CD14-positive monocyte (primary cell): ENCODE data around the gene MRTFA. TPM values are rescaled to one million over a fixed set of nuclear protein-coding genes. Genes with fewer than 3 reads are reported as not detected.

Experiments
- DNase-seq, 3 donors: peaks; one replicate each; pipeline ENCODE4 v3.0.0-alpha.2; 2011 to 2022
- H2AFZ ChIP-seq: 2 replicates; pipeline ENCODE4 v1.6.0; 2012; ENCODE audit warnings: mild to moderate bottlenecking, low read depth, low read length, inconsistent platforms; ENCODE audit not compliant: insufficient read depth, poor library complexity, severe bottlenecking
- H3K27ac ChIP-seq, 2 donors: 1 replicate in 1 of 2; 2 replicates in 1 of 2; pipeline ENCODE4 v1.5.1; 2012 to 2013; ENCODE audit warnings: low read length in 2 of 2, control low read depth in 1 of 2, inconsistent platforms in 1 of 2, low read depth in 1 of 2, mild to moderate bottlenecking in 1 of 2
- H3K27me3 ChIP-seq, 2 donors: one replicate each; pipeline versions ENCODE4 v1.6.0 to v1.6.1; 2011 to 2013; ENCODE audit warnings: low read length in 2 of 2; ENCODE audit not compliant: control insufficient read depth in 2 of 2, insufficient read depth in 2 of 2
- H3K36me3 ChIP-seq, 2 donors: replicated peaks in 1 of 2; 1 replicate in 1 of 2; 2 replicates in 1 of 2; pipeline versions ENCODE4 v1.5.1 to v1.6.1; 2012 to 2013; ENCODE audit warnings: low read length in 2 of 2, control low read depth in 1 of 2, inconsistent platforms in 1 of 2, mild to moderate bottlenecking in 1 of 2; ENCODE audit not compliant: insufficient read depth in 2 of 2, control insufficient read depth in 1 of 2
- H3K4me1 ChIP-seq, 2 donors: 1 replicate in 1 of 2; 2 replicates in 1 of 2; pipeline versions ENCODE4 v1.5.1 to v1.6.1; 2012 to 2013; ENCODE audit warnings: low read length in 2 of 2, control low read depth in 1 of 2, inconsistent platforms in 1 of 2, mild to moderate bottlenecking in 1 of 2, moderate library complexity in 1 of 2; ENCODE audit not compliant: insufficient read depth in 2 of 2, control insufficient read depth in 1 of 2
- H3K4me2 ChIP-seq: replicated peaks from 2 replicates; pipeline ENCODE3; 2012; ENCODE audit warnings: low read length, moderate library complexity, mild to moderate bottlenecking; ENCODE audit not compliant: poor library complexity, severe bottlenecking; ENCODE audit errors: extremely low read depth
- H3K4me3 ChIP-seq, 3 experiments: fragments of 200-600 bp in 1 of 3; sonication (generic) in 1 of 3; replicated peaks in 1 of 3; 1 replicate in 2 of 3; 2 replicates in 1 of 3; pipeline ENCODE4 v1.5.1; 2011 to 2013; ENCODE audit warnings: low read length in 3 of 3, mild to moderate bottlenecking in 3 of 3, control low read depth in 2 of 3, low read depth in 2 of 3, inconsistent platforms in 1 of 3, moderate library complexity in 1 of 3
- H3K79me2 ChIP-seq: 2 replicates; pipeline ENCODE4 v1.6.0; 2012; ENCODE audit warnings: mild to moderate bottlenecking, control low read depth, inconsistent platforms, low read length, moderate library complexity; ENCODE audit not compliant: insufficient read depth
- H3K9ac ChIP-seq: 2 replicates; pipeline ENCODE4 v1.6.0; 2017; ENCODE audit warnings: low read length, mild to moderate bottlenecking; ENCODE audit not compliant: insufficient read depth, poor library complexity, severe bottlenecking
- H3K9me3 ChIP-seq, 2 donors: replicated peaks in 1 of 2; 1 replicate in 1 of 2; 2 replicates in 1 of 2; pipeline versions ENCODE4 v1.5.1 to v1.6.1; 2012 to 2013; ENCODE audit warnings: low read length in 2 of 2, control low read depth in 1 of 2; ENCODE audit not compliant: control insufficient read depth in 1 of 2, insufficient read depth in 1 of 2
- H4K20me1 ChIP-seq: 2 replicates; pipeline ENCODE4 v1.6.0; 2012; ENCODE audit warnings: mild to moderate bottlenecking, low read length, control low read depth, moderate library complexity; ENCODE audit not compliant: insufficient read depth
- H3K27ac Mint-ChIP-seq, 7 donors: one replicate each; pipeline ENCODE4 v1.8.0; 2020; ENCODE audit warnings: mild to moderate bottlenecking in 7 of 7, mixed read lengths in 7 of 7, moderate library complexity in 6 of 7, inconsistent platforms in 2 of 7
- H3K27me3 Mint-ChIP-seq, 3 donors: one replicate each; pipeline ENCODE4 v1.8.0; 2021 to 2022; ENCODE audit warnings: low read depth in 3 of 3, mild to moderate bottlenecking in 3 of 3, mixed read lengths in 3 of 3, moderate library complexity in 3 of 3, inconsistent platforms in 1 of 3
- H3K36me3 Mint-ChIP-seq, 2 donors: one replicate each; pipeline ENCODE4 v1.8.0; 2020; ENCODE audit warnings: mixed read lengths in 2 of 2, inconsistent platforms in 1 of 2, mild to moderate bottlenecking in 1 of 2
- H3K4me1 Mint-ChIP-seq: one replicate; pipeline ENCODE4 v1.8.0; 2020; ENCODE audit warnings: mild to moderate bottlenecking, mixed read lengths
- H3K4me3 Mint-ChIP-seq, 2 donors: one replicate each; pipeline ENCODE4 v1.8.0; 2020; ENCODE audit warnings: mild to moderate bottlenecking in 2 of 2, mixed read lengths in 2 of 2, moderate library complexity in 1 of 2
- H3K9me3 Mint-ChIP-seq, 7 donors: one replicate each; pipeline ENCODE4 v1.8.0; 2020 to 2022; ENCODE audit warnings: mixed read lengths in 7 of 7, mild to moderate bottlenecking in 6 of 7, moderate library complexity in 6 of 7, inconsistent platforms in 2 of 7
- CTCF ChIP-seq: fragments of 200-600 bp; IDR thresholded peaks from one replicate; pipeline ENCODE4 v1.8.0; 2022; ENCODE audit warnings: antibody characterized with exemption, mild to moderate bottlenecking
- WGBS: methylation state at CpG from one replicate; pipeline ENCODE4 v1.1.5; 2013; ENCODE audit warnings: missing lambda C conversion rate; ENCODE audit not compliant: insufficient coverage; 5-methylcytosine and 5-hydroxymethylcytosine counted together
- intact Hi-C, 2 donors: fragments of 100-400 bp; cut with micrococcal nuclease; formaldehyde crosslinking; loops; one replicate each; pipeline versions ENCODE4 v1.15.0 to v1.15.1; 2023
- polyA plus RNA-seq, 3 donors: library from polyadenylated mRNA; depleted of rRNA in 1 of 3; unstranded in 2 of 3; stranded (reverse) in 1 of 3; fragments of 300-500 nt in 2 of 3; fragments of >200 nt in 1 of 3; fragmentation: Illumina TruSeq in 2 of 3; gene quantifications; 1 replicate in 2 of 3; 2 replicates in 1 of 3; pipeline ENCODE4 v1.2.3, GENCODE V29; 2012 to 2021

MRTFA gene
- polyA plus RNA-seq, 3 donors: 14.1 to 33.8 (median 18.9) TPM

GRCh38 chr22:40450616-40451015 is 185.9 kb downstream of the MRTFA start:
- WGBS: no CpG with 5 or more reads among the region's 3 CpGs
- no peak overlapping the region for H3K4me2 ChIP-seq
- peaks cover 100% of the 10 kb centered on the region for H4K20me1 ChIP-seq
- no peaks in the 10 kb centered on the region for H3K9me3 ChIP-seq
- no peak overlapping the region for H3K4me3 Mint-ChIP-seq
- H3K27me3 ChIP-seq: no peaks in the 10 kb centered on the region
- H2AFZ ChIP-seq: no peak overlapping the region
- H3K36me3 ChIP-seq: peaks cover 0 to 40% of the 10 kb centered on the region in 2 donors
- H3K4me1 Mint-ChIP-seq: peaks cover 95% of the 10 kb centered on the region
- peak overlapping the region in 1 of 2 donors; percentile 74 for H3K27ac ChIP-seq
- no peak for TF ChIP-seq CTCF
- H3K27ac Mint-ChIP-seq: peak overlapping the region in 6 of 7 donors; percentile 20 to 90 (median 58)
- no peaks in the 10 kb centered on the region for H3K27me3 Mint-ChIP-seq
- H3K9me3 Mint-ChIP-seq: peaks cover 0 to 1% (median 0%) of the 10 kb centered on the region in 7 donors
- peaks cover 78 to 94% of the 10 kb centered on the region in 2 donors for H3K4me1 ChIP-seq
- peaks cover 100% of the 10 kb centered on the region for H3K79me2 ChIP-seq
- no peak overlapping the region for H3K9ac ChIP-seq
- DNase-seq: no peak
- intact Hi-C loops: no loop called here
- H3K4me3 ChIP-seq: peak overlapping the region in 1 of 3 experiments; percentile 24
- H3K36me3 Mint-ChIP-seq: peaks cover 31 to 63% of the 10 kb centered on the region in 2 donors

- H2AFZ ChIP-seq: no peak overlapping the region
- peak overlapping the region in 1 of 2 donors; percentile 57 for H3K27ac ChIP-seq
- peaks cover 100% of the 10 kb centered on the region for H3K79me2 ChIP-seq
- peaks cover 100% of the 10 kb centered on the region for H3K4me1 Mint-ChIP-seq
- H3K9me3 ChIP-seq: no peaks in the 10 kb centered on the region
- H3K27ac Mint-ChIP-seq: peak overlapping the region; percentile 27 to 82 (median 58)
- peaks cover 31 to 56% of the 10 kb centered on the region in 2 donors for H3K36me3 Mint-ChIP-seq
- no peak overlapping the region for H3K4me3 Mint-ChIP-seq
- intact Hi-C loops: no loop called here
- H3K9ac ChIP-seq: no peak overlapping the region
- H3K36me3 ChIP-seq: peaks cover 0 to 33% of the 10 kb centered on the region in 2 donors
- no peaks in the 10 kb centered on the region for H3K27me3 ChIP-seq
- H3K4me2 ChIP-seq: peak overlapping the region; percentile 9
- H3K4me1 ChIP-seq: peaks cover 81 to 95% of the 10 kb centered on the region in 2 donors
- H4K20me1 ChIP-seq: peaks cover 100% of the 10 kb centered on the region
- no peak for TF ChIP-seq CTCF
- no peaks in the 10 kb centered on the region for H3K27me3 Mint-ChIP-seq
- no peak overlapping the region for H3K4me3 ChIP-seq
- H3K9me3 Mint-ChIP-seq: peaks cover 0 to 4% (median under 1%) of the 10 kb centered on the region in 7 donors
- DNase-seq: no peak
These were observed 186.9 kb downstream of the MRTFA start for GRCh38 chr22:40449676-40450035.
